HUDEP-2 (cell line): ENCODE measurements around the gene SNAPIN.

Experiments used
- DNase-seq, 76 experiments: peaks; one replicate each; lab custom pipeline; 2025; ENCODE audit not compliant: unreplicated experiment in 76 of 76; lab: John Stamatoyannopoulos, UW

Gene SNAPIN

GRCh38 chr1:153698923-153699714, 40.6 kb downstream of the SNAPIN start:
- DNase-seq: no peak

DNA sequence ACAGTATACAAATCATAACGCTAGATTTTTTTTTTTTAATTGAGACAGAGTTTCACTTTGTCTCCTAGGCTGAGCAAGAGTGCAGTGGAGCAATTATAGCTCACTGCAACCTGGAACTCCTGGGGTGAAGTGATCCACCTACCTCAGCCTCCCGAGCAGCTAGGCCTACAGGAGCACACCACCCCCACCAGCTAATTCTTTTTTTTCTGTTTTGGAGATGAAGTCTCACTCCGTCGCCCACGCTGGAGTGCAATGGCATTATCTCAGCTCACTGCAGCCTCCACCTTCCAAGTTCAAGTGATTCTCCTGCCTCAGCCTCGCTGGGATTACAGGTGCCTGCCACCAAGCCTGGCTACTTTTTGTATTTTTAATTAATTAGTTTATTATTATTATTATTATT, 41.3 kb downstream of the SNAPIN start:
- no peak for DNase-seq

DNA sequence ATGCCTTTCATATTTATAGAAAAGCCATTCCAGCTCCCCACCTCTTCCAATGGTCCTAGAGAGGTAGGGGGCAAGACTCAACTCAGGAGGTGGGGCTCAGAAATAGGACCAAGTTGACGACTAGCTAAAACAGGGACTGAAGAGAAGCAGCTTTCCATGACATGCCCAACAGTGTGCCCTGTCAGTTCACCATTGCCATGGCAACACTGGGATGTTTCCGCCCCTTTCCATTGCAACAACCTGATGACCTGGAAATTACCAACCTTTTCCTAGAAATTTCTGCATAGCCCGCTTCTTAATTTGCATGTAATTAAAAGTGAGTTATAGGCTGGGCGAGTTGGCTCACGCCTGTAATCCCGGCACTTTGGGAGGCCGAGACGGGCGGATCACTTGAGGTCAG, 47.0 kb downstream of the SNAPIN start:
- no peak for DNase-seq

DNA sequence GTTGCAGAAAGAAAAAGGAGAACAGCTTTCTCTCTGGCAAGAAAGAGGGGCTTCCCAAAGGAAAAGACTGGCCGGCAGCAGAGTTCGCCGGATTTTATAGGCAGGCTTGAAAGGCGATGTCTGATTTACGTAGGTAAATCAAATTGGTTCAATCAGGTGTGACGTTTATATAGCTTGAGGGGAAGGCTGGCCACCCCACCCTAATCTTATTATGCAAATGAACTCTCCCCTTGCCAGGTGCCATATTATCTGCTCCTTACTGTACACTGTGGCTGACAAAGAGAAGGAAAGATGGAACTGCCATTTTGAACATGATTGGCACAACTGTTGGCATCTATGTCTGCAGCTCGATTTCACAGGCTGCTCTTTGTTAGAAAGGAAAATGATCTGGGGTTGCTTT, 52.5 kb downstream of the SNAPIN start:
- no peak for DNase-seq
